ENCODE results near the gene MLIP.
"Not testable (repeated sequence)": the region's sequence is repeated elsewhere in the genome, so short reads cannot be mapped to it uniquely, and the experiment has no call there.

Gene MLIP

GRCh38 chr6:54140811-54141210, 29.6 kb downstream of the MLIP start:
- DNase-seq (ENCODE audit: low read depth), result no peak

DNA sequence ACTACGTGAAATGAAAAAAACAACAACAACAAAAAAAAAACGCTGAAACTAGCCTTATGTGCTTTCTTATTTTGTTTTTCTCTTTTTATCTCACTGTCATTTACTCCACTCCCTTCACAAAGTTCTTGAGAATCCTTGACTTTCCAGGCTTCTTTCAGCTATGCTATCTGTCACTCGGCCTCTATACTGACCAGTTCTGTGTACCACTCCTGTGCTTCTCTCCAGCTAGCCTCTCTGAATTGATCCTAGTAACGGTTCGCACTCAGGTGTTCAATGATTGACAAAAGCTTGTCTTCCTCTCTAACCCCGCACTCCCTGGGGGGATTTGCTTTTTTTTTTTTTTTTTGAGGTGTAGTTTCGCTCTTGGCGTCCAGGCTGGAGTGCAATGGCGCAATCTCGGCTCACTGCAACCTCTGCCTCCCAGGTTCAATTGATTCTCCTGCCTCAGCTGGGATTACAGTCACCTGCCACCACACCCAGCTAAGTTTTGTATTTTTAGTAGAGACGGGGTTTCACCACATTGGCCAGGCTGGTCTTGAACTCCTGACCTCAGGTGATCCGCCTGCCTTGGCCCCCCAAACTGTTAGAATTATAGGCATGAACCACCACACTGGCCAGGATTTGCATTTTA, 31.8 kb downstream of the MLIP start:
- no peak for DNase-seq (ENCODE audit: low read depth)

GRCh38 chr6:54151861-54152260, 40.6 kb downstream of the MLIP start:
- DNase-seq (ENCODE audit: low read depth), result no peak

DNA sequence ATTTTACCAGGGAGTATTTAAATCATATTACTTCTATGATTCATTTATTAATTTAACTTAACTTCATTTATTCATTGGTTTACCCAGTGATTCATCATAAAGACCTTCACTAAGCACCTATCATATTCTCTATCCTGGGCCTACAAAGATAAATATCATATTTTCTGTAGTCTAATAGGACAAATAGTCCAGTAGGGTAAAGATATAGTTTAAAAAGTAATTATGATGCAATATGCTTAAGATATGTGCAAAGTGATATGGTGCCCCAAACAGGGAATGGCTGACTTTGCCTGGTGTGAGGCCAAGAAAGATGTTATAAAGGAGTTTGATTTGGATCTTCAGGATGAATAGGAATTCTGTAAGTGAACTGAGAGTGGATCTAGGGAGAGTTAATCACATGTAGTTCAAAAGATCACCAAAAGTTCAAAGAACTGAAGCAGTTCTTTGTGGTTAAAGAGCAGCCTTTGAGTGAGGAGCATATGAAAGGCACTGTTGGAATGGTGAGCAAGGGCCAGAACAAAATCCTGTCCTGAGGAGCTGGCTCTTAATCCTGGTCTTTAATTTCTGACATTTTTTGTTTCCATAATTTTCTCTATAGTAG, 45.5 kb downstream of the MLIP start:
- DNase-seq (ENCODE audit: low read depth), result no peak

- DNase-seq (ENCODE audit: low read depth), result no peak
Measured at GRCh38 chr6:54157405-54157804, 46.2 kb downstream of the MLIP start.

DNA sequence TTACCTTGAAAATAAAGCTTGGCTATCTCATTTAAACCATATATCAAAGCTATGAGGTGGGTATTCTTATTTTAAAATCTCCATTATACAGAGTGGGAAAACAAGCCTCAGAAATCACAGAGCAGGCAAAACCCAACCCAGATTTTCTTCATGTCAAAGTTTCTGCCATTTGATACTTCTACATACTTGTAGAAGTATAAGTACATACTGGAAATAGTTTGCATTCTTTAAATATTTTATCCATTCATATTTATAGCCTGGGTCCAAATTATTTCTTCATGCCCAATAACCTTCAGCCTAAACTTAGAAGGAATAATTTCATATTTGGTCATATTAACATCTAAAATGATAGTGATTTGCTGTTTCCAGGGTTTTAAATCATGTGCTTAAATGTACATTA, 61.8 kb downstream of the MLIP start:
- no peak for DNase-seq (ENCODE audit: low read depth)

DNA sequence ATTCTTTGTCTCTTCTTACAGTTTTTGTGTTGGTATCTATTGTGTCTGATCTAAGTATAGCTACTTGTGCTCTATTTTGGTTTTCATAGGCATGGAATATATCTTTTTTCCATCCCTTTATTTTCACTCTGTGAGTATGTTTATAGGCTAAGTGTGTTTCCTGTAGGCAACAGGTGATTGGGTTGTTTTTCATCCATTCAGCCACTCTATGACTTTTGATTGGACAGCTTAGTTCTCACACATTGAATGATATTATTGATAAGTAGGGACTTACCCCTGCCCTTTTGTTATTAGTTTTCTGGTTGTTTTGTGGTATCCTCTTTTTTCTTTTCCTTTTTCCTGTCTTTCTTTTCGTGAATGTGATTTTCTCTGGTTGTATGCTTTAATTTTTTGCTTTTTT, 67.9 kb downstream of the MLIP start:
- DNase-seq (ENCODE audit: low read depth), result no peak

GRCh38 chr6:54183616-54184015, 72.4 kb downstream of the MLIP start:
- no peak for DNase-seq (ENCODE audit: low read depth)

- no peak for DNase-seq (ENCODE audit: low read depth)
Measured at GRCh38 chr6:54185885-54186284, 74.6 kb downstream of the MLIP start.

DNA sequence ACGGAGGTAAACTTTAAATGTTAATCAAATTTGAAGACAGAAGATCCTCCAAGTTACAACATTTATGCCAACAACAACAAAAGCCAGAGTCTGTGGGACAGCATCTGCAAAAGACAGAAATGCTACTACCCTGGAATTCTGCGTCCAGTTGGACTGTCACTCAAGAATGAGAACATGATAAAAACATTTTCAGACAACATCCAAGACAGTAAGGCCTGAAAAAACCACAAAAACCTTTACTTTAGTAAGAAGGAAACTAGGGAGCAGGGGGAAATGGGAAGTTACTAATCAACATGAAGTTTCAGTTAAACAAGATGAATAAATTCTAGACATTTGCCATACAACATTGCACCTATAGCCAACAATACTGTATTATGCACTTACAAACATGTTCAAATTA, 77.6 kb downstream of the MLIP start:
- no peak for DNase-seq (ENCODE audit: low read depth)

DNA sequence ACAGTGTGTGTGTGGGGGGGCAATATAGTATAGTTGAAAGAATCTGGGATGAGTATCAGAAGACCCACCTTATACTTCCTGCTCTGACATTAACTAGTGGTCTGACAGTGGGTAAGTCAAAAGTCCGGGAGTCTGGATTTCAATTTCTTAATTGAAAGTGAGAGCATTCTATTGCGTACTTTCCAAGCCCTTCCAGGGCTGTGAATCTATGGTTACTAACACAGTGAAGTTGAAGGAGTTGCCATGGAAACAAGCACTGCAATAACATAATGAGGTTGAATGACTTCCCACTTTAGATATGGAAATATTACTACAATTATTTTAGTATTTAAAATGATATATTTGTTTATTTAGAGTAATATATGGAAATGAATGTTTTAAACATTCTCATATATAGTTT, 80.2 kb downstream of the MLIP start:
- DNase-seq (ENCODE audit: low read depth), result no peak

DNA sequence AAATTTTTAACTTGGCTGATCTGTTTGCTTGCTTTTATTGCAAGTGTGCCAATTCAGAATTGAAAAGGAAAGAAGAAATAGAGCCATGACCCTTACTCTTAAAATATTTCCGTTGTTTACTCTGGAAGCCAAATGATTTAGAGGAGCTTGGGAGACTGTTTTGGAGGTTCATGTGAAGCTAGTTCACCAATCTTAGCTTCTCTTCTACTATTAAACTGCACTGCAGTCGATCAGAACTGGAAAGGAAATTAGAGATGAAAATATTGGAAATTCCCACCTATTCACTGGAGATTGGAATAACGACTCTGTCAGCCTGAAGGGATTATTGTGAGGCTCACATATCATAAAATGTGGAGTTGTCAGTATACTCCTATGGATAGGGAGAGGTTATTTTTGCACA, 81.8 kb downstream of the MLIP start:
- no peak for DNase-seq (ENCODE audit: low read depth)

DNA sequence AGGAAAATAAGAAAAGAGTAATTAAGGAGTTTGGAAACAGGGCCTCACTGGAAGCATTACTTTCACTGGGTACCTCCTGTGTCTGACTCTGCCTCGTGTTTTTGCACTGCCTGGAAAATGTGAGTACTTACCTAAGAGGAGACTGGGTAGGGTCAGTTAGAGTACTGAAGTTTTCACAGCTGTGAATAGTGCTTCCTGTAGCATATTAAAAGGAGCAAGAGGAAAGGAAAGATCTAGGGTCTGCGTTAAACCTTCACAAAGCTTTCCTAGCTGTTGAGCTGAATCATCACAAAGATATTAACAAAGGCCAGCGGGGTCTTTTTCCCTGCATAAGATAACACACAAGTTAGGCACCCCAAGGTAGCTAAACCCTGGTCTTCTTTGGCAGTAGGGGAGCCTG, 82.3 kb downstream of the MLIP start:
- DNase-seq (ENCODE audit: low read depth), result no peak

- DNase-seq (ENCODE audit: low read depth), result no peak
Measured at GRCh38 chr6:54194067-54194466, 82.8 kb downstream of the MLIP start.

DNA sequence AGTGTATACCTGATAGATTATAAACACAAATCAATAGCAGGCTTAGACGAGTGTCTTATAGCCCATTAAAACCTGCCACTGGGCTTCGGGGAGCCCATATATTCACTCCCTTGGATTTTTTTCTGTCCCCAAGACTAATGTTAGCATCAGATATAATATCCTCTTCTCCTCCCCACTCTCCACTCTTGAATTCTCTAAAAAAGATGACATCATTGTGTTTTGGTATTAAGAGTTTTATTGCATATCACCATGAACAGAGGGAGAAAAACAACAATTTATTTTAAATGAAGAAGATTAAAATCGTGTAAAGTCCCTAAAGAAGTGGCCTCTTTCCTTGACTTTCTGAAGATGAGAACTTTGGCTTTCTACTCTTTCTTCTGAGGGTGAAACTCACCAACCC, 84.4 kb downstream of the MLIP start:
- no peak for DNase-seq (ENCODE audit: low read depth)

GRCh38 chr6:54196905-54197304, 85.7 kb downstream of the MLIP start:
- DNase-seq (ENCODE audit: low read depth), result no peak

DNA sequence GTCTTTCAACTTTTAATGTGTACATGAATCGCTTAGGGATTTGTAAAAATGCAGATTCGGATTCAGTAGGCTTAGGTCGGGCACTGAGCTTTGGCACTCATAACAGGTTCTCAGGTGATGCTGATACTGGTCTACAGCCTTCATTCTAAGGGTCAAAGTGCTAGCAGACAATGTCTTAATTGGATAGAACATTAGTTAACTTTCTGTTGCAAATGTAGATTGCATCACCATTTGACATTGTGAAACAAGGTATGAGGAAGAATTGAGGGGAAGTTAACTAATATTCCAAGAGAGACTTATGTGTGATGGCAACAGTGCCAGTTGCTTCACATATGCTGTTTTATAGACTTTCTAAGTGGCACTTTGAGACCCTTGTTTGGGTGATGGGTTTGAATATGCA, 86.9 kb downstream of the MLIP start:
- DNase-seq (ENCODE audit: low read depth), result no peak

DNA sequence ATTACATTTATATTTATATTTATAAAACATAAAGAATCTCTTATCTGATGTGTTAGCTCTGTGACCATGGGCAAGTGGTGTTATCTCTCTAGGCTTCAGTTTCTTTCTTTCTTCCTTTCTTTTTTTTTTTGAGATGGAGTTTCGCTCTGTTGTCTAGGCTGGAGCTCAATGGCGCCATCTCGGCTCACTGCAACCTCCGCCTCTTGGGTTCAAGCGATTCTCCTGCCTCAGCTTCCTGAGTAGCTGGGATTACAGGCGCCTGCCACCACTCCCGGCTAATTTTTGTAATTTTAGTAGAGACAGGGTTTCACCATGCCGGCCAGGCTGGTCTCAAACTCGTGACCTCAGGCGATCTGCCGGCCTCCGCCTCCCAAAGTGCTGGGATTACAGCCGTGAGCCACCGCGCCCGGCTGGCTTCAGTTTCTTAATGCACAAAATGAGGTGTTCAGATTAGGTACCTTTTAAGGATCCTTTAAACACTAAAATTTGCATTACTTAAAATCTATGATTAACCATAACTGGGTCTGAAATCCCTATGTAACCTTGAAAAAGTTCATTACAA, 92.3 kb downstream of the MLIP start:
- DNase-seq (ENCODE audit: low read depth), result not testable (repeated sequence)

DNA sequence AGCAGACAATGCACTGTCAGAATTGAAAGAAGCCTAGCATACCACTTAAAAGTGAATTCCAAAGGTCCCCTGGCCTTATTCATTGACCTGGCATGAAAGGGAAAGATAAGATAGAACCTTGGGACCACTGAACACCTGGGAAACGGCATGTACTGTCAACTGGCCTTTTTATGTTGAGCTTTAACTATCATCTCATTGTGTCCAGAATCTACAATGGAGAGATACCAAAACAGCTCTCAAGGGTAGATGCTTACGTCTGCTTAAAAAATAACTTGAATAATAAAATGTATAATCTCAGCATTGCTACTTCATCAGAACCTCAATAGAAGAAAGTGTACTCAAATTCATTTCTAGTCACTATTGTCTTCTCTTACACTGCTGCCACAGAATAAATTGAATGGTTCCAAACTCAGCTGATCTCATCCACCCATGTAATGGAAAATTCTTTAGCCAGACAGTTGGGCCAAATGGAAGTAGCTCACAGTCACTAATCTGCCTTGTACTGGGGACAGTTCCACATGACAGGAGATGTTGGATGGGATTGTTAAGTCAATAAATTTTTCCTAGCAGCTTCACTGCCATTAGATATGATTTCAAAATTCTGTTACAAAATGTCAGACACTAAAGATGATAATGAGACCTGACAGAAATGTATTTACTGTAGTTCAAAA, 93.8 kb downstream of the MLIP start:
- no peak for DNase-seq (ENCODE audit: low read depth)

DNA sequence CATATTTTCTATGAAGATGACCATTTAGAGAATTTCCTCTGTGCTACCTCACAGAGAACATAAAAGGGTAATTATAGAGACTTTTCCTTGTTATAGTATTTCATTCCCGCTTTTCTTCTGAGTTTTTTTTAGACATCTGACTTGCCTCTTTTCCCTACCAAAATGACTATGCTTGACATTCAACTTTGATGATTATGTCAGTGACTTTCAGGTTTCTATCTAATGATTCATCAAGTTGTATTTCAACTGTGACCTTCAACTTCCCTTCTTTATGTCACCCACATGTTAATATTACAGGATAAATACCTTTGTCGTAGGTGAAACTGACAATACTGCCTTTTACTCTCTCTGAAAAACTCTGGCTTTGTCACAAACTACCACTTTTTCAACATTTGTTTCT, 95.3 kb downstream of the MLIP start:
- DNase-seq (ENCODE audit: low read depth), result no peak

- not testable (repeated sequence) for DNase-seq (ENCODE audit: low read depth)
Measured at GRCh38 chr6:54209983-54210382, 98.7 kb downstream of the MLIP start.

DNA sequence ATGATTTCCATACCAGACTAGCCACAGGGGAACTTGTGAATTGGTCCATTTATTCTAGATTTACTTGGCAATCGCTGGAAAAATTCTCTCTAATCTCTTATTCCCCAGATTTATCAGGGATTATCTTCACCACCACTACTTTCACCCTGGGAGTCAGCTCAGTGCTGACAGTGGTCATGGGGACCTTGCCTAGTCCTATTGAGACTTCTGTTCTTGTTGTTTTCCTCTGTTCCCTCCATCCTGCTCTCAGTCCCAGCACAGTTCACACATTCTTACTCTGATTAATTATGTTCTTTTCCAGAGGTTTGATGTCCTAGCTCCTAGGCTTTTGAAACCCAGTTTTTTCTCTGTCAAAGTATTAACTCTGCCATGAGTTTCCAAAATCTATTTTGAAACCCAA, 103.0 kb downstream of the MLIP start:
- no peak for DNase-seq (ENCODE audit: low read depth)

- DNase-seq (ENCODE audit: low read depth), result no peak
Measured at GRCh38 chr6:54216336-54216735, 105.1 kb downstream of the MLIP start.

DNA sequence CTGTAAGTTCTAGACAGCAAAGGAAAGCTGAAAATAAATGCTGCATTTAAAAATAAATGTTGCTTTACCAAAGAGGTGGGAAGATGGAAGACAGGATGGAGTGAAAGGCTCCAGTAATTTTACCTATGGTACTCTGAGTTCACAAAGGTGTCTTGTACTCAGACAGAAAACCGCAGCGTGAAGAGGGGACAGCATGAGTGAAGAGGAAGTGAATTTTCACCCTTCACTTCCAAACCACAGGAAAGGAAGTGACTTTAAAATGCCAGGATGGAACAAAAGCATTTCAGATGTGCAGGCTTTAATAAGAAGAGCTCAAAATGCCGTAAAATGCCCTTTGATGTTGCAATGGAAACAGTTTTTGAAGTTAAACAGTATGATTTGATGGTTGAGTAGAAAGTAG, 105.8 kb downstream of the MLIP start:
- no peak for DNase-seq (ENCODE audit: low read depth)

All from activated T-cell treated with anti-CD3 and anti-CD28 coated beads for 1 hour (primary cell).